GM12873 (cell line): Measurements from ENCODE around the gene PTP4A2.
A peak's percentile ranks its signal among the peaks of the same experiment; 100 is the strongest.

Experiments
- TF ChIP-seq, protein P1 (sequence below): IDR thresholded peaks from 2 replicates; pipeline ENCODE4 v1.5.1; 2012; ENCODE audit warnings: low read depth, mild to moderate bottlenecking, moderate library complexity, low read length, control low read depth; ENCODE audit not compliant: insufficient read depth; ENCODE audit errors: missing control alignments

PTP4A2 gene

DNA sequence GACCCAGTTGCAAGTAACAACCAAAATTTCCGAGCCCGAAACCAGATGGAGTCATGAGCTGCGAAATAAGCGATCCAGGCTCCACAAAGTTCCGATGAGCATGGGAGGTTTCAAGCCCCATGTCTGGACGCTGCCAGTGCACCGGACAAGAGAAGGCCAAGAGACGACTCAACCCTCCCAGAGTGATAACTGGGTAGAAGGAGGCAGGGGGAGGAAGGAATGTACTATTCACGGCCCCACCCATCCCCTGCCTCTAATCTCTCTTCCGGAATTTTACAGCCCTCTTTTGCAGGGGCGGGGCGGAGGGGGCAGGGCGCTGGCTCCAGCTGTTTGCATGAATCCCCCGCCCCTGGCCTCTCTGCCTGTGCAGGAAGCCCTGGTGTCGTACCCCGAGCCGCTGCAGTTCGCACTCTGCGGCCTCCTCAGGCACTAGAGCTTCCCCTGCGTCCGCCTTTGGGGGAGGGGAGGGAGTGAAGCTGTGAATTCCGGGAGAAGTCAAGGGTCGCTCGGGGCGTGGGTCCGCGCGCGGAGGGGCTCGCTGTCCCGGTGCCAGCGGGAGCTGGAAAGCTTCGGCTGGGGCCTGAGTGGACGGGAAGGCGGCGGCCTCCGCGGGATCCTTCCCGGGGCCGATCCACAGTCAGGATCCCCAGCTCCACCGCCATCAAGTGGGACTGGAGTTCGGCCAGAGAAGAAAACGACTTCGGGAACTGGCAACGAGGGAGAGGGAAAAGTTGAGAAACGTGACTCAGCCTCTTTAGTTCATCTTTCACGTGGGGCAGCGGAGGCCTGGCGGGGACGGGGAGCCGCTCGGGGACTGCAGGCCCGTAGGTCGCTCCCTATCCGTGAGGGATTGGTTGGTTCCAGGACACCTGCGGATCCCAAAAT lies 6.3 kb upstream of the PTP4A2 start:
- TF ChIP-seq, protein P1, sequence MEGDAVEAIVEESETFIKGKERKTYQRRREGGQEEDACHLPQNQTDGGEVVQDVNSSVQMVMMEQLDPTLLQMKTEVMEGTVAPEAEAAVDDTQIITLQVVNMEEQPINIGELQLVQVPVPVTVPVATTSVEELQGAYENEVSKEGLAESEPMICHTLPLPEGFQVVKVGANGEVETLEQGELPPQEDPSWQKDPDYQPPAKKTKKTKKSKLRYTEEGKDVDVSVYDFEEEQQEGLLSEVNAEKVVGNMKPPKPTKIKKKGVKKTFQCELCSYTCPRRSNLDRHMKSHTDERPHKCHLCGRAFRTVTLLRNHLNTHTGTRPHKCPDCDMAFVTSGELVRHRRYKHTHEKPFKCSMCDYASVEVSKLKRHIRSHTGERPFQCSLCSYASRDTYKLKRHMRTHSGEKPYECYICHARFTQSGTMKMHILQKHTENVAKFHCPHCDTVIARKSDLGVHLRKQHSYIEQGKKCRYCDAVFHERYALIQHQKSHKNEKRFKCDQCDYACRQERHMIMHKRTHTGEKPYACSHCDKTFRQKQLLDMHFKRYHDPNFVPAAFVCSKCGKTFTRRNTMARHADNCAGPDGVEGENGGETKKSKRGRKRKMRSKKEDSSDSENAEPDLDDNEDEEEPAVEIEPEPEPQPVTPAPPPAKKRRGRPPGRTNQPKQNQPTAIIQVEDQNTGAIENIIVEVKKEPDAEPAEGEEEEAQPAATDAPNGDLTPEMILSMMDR, result no peak

DNA sequence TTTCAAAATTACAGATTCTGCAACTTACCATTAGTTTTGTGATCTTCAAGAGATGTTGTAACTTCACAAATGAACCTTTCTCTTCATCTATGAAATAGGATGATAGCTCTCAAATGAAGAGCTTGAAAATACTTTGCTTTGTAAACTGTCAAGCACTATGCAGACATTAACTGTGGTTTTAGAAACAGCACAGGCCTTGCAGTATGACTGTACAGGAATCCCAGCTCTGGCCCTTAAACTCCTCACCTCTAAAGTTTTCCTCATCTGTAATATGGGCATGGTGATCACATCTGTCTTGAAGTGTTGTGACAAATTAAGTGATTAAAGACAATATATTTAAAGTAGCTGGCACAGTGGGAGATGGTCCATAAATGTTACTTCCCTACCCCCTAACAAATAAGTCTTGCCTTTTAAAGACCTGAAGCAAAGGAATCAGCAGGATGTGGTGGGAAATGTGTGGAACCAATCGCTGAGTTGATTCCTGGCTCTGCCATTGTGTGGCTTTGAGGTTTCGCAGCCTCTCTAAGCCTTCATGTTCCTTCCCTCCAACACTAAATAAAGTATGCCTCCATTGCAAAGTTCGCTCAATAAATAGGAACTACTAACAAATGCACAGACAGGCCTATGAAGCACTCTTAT lies 5.5 kb upstream of the PTP4A2 start:
- TF ChIP-seq, protein P1, result no peak

DNA sequence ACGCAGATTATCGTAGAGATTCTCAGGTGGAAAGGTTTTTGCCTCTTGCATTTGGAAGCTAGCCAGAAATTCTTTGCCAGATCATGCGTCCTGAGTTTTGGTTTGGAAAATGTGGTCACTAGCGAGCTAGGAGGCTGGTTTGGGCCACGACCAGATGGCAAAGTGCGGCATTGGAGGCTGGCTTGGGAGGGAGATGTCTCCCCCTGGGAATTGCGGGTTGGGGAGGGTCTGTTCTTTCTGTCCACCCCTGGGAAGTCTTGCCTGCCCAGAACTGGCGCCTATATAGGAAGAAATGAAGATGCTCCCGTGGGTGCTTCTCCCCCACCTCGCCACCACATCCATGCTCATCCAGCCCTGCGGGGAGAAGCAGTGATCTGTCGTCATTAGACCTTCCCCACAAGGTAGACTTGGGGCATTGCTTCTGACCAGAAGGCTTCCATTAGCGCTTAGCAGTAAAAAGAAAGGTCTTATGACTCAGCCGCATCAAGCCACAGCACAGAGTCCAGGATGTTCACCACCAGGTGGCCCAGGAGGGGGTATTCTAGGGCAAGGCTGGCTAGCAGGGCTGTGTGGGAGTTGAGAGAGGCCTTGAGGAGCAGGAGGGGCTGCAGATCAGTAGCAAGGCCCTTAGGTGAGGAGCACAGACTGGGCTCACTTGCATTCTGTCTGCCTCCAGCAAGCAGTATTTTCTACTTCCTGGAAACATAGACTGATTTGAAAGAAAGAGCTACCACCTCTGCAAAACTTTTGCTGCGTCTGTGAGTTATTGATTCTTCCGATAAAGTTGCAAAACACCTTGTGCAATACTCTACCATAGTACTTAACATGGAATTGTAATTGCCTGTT lies 1.5 kb upstream of the PTP4A2 start:
- TF ChIP-seq, protein P1, result peak; percentile 71

DNA sequence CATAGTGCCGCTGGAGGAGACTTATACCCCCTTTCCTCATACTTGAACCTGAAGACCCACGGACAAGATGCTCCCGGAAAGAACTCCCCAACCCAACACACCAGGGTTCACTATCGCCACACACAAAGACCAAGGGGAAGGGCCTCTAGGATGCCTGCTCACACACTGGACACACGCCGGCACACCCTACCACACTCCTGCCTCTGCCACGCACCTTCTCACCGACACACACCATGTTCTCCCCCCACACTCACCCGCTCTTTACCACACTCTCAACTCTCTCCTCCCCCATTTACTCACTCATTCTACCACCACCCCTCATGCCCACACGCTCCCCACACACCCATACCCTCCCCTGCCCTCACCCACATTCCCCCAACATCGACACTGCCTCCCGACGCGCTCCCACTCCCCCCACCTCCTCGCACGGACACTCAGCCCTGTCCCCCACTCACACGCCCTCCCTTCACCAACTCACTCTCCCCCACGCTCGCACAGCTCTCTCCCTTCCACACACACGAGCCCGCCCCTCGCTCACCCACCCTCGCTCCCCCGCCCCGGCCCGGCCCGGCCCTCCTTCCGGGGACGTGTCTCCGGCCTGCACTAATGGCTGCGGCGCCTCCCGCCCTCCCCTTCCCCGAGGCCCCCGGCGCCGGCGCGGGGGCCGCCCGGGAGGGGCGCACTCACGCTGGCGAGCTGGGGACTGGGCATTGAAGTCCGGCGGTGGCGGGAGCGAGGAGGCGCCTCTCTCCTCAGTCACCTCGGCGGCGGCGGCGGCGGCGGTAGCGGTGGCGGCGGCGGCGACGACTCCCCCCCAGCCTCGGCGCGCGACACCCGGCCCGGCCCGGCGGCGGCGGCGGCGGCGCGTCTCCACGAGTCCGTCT lies 626 bp downstream of the PTP4A2 start:
- TF ChIP-seq, protein P1, result no peak

DNA sequence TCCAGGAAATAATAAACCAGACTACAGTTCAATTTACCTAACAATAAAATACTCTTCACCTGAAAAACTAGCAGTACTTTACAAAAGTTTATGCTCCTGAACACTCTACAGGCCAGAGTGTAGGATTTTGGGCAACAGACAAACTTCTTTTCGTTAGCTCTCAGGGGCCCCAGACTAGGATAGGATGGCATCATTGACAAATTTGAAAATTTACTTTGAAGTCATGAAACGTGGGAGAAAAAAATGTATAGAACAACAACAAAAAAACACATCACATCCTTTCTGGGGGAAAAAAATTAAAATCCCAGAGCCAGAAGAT lies 1.2 kb downstream of the PTP4A2 start:
- TF ChIP-seq, protein P1, result no peak

DNA sequence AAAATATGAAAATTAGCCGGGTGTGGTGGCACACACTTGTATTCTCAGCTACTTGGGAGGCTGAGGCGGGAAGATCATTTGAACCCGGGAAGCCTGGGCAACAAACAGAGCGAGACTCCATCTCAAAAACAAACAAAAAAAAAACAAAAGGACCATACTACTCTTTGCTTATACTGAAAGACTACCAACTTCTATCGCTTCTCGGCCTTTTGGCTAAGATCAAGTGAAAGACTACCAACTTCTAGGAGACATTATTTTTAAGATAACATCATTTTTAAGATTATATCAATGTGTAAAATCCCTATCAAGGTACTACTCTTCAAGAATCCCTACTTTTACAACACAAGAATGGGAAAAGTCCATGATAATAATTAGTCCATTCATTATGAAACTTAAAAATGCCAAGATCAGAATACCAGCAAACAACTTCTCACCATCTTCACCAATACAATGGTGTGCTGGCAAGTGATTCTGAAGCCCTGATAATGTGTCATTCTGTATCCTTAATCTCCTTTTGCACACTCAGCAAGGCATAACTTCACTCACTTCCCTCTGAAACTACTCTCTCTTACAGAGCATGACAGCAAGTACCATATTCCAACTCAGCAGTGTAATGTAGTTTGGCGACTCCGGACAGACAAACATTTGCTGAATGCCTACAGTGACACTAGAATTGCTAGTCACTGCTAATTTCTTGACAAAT lies 1.7 kb downstream of the PTP4A2 start:
- TF ChIP-seq, protein P1, result no peak
